GM18508 (cell line): ENCODE results near the gene PKNOX1.
"Not testable (repeated sequence)": the region's sequence is repeated elsewhere in the genome, so short reads cannot be mapped to it uniquely, and the experiment has no call there.

ENCODE experiments used
- ATAC-seq: cut with Tn5 transposase; IDR thresholded peaks from one replicate; pipeline ENCODE4 v1.9.1; 2021; ENCODE audit warnings: moderate number of reproducible peaks; ENCODE audit not compliant: insufficient read depth, unreplicated experiment

PKNOX1 gene

GRCh38 chr21:42981214-42981523 lies 6.8 kb downstream of the PKNOX1 start:
- no peak for ATAC-seq

DNA sequence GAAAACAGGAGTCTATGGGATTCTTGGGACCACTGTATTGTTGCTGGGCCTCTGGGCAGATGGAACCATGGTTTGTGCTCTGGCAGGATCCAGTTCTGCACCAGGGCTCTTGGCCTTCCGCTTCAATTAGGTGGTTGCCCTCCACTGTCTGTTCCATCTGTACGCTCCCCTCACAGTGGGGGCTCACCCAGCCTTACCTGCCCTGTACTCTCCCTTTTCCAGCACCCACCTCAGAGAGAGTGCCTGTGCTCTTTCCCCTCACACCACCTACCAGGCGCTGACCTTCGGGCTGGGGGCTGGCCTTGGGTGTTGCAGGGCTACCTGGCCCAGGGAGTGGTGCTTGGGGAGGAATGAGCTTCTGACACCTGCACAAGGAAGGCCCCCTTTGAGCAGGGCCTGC lies 7.5 kb downstream of the PKNOX1 start:
- no peak for ATAC-seq

DNA sequence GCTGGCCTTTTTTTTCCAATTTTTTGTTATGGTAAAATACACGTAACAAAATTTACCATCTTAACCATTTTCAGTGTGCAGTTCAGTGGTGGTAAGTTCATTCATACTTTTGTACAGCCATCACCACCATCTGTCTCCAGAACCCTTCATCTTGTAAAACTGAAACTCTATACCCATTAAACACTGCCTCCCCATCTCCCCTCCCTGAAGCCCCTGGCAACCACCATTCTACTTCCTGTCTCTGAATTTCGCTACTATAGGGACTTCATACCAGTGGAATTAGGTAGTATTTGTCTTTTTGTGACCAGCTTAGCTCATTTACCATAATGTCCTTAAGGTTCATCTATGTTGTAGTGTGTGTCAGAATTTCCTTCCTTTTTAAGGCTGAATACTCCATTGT lies 8.7 kb downstream of the PKNOX1 start:
- ATAC-seq = no peak

DNA sequence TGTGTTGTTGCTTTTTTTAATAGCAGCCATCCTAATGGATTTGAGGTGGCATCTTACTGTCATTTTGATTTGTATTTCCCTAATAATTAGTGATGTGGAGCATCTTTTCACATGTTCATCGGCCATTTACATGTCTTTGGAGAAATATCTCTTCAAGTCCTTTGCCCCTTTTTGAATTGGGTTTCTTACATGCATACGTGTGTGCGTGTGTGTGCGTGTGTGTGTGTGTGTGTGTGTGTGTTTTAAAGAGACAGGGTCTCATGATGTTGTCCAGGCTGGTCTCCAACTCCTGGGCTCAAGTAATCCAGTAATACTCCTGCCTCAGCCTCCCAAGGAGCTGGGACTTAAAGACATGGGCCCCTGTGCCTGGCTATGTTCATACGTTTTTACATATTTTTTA lies 9.5 kb downstream of the PKNOX1 start:
- no peak for ATAC-seq

- ATAC-seq = no peak
Measured at GRCh38 chr21:42986125-42986783, 11.9 kb downstream of the PKNOX1 start.

- ATAC-seq = no peak
Measured at GRCh38 chr21:42988236-42988965, 14.0 kb downstream of the PKNOX1 start.

GRCh38 chr21:42989370-42989769 lies 15.0 kb downstream of the PKNOX1 start:
- ATAC-seq = not testable (repeated sequence)

DNA sequence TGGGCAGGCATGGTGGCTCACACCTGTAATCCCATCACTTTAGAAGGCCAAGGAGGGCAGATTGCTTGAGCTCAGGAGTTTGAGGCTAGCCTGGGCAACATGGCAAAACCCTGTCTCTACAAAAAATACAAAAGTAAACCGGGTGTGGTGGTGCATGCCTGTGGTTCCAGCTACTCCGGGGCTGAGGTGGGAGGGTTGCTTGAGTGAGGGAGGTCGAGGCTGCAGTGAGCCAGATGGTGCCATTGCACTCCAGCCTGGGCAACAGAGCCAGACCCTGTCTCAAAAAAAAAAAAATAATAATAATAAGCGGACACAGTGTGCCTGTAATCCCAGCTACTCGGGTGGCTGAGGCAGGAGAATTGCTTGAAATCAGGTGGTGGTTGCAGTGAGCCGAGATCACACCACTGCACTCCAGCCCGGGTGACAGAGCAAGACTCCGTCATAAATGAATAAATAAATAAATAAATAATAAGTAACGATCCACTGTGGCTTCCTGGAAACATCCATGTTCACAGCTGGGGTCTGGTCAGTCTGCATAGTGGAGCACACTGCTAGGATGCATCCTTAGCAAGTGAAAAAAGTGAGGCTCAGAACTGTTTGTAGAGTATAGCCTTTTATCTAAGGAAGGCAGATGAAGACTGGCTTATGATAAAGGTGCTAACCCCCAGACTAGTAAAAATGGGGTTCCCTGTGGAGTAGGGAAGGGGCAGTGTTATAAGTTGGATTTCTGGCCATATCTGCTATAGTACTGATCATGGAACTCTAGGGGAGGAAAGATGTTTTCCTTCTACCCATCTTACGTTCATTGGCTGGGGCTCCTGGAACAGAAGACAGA lies 15.7 kb downstream of the PKNOX1 start:
- ATAC-seq = no peak

DNA sequence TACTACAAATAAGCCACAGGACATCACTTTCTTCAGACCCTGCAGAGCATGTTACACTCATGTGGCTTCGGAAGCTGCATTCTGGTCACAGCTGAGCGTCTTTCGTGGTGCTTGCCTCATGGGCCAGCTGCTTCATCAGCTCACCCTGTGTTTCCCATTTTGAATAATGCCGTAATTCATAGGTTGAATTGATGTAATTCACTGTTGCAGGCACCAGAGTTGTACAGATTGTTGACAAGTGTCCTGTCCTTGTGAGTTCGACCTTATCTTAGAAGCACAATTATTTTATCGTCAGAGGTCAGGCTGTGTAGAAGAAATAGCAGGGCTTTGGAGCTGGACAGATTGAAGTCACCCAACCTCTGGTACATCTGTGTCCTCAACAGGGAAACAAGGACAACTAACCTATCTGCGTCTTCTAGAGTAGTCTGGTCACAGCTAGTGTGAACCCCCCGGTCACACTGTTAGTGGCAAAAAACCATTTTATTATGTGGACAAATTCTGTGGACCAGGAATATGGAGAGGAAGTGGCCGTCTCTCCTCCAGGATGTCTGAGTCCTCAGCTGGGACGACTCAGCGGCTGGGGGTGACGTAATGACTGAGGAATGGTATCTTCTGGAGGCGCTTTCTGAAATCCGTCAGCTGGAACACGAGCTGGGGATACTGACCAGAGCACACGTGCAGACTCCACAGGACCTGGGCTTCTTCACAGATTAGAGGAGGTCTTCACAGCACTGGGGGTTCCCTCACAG lies 17.8 kb downstream of the PKNOX1 start:
- no peak for ATAC-seq

DNA sequence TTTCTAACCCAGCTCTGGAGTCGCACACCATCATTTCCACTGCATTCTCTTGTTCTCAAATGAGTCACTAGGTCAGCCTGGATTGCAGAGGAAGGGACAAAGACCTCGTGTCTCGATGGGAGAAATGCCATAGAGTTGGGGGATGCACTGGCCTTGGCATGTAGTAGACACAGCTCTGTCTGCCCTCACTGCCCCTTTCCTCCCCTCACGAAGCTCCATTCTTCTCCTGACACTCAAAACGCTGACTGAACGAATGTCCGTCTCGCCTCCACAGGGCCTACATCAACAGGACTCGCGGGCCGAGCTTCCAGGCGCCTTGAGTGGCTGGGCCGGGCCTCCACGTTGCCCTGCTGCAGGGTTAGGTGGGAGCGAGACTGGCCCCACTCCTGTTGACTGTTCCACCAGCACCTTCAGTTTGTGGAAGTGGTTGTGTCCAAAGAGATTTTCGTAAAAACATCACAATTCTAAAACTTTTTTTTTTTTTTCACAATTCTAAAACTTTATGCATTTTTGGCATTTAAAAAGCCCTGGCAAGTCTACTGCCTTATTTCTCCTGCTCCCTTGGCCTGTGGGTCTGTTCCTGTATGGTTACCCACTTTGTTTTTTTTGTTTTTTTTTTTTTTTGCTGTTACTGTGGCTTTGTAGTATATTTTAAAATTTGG lies 18.8 kb downstream of the PKNOX1 start:
- ATAC-seq = no peak

DNA sequence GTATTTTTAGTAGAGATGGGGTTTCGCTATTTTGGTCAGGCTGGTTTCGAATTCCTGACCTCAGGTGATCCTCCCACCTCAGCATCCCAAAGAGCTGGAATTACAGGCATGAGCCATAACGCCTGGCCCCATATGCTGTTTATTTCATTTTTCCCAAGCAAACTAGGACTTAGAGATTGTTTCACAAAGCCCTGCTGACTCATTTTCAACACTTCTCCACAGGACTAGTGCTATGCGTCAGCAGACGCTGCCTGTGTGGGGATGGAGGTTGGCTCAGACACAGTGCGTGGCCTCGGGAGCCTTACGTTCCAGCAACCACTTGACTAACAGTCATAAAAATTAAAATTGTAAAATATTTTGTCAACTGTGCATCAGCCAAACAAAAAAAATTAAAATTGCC lies 22.7 kb downstream of the PKNOX1 start:
- no peak for ATAC-seq

DNA sequence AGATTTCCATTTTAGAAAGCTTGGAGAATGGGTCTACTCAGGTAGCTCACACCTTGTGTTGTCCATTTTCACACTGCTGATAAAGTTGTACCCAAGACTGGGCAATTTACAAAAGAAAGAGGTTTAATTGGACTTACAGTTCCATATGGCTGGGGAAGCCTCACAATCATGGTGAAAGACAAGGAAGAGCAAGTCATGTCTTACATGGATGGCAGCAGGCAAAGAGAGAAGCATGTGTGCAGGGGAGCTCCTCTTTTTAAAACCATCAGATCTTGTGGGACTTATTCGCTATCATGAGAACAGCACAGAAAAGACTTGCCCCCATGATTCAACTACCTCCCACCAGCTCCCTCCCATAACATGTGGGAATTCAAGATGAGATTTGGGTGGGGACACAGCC lies 23.6 kb downstream of the PKNOX1 start:
- ATAC-seq = not testable (repeated sequence)

GRCh38 chr21:42999152-42999551 lies 24.8 kb downstream of the PKNOX1 start:
- not testable (repeated sequence) for ATAC-seq

DNA sequence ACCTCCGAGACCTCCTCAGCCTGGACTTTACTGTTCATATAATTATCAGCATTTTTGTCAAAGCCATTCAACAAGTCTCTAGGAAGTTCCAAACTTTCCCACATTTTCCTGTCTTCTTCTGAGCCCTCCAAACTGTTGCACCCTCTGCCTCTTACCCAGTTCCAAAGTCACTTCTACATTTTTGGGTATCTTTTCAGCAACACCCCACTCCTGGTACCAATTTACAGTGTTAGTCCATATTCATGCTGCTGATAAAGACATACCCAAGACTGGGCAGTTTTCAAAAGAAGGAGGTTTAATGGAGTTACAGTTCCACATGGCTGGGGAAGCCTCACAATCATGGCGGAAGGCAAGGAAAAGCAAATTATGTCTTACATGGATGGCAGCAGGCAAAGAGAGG lies 25.7 kb downstream of the PKNOX1 start:
- ATAC-seq = not testable (repeated sequence)

GRCh38 chr21:43001316-43001715 lies 27.0 kb downstream of the PKNOX1 start:
- no peak for ATAC-seq

DNA sequence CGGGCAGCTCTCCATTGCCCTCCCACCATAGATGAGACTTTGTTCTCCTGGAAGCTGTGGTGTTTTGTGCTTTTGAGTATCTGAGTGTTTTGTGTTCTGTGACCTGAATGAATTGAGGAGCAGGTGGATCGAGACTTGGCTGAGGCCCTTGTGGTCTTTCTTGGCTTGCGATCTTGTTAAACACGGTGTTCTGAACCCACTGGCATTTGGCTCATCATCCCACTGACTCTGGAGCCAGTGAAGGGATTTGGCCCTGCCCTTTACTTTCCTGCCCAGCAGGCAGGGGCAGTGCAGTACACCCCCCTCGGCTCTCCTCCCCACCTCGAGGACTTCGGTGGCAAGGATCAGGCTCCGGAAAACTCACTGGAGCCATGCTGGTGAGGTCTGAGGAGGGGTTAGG lies 30.6 kb downstream of the PKNOX1 start:
- ATAC-seq = no peak

DNA sequence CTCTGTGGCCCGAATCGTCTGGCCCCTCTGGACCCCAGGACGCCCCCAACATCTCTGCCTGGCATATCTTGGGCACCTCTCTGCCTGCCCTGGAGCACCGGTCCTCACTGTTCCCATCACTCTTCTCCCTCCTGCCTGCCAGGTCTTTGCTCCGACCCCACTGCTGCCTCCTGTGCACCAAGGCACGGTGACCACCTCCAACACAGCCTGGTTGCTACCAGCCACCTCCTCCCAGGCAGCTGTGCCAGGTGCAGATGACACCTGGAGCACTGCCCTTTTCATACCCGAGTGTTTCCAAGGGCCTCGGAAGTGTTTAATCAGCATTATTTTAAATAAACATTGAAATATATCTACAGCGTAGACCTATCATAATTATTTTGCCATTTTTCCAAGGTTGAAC lies 31.3 kb downstream of the PKNOX1 start:
- no peak for ATAC-seq

- not testable (repeated sequence) for ATAC-seq
Measured at GRCh38 chr21:43006051-43006873, 31.9 kb downstream of the PKNOX1 start.

GRCh38 chr21:43006874-43007208 lies 32.5 kb downstream of the PKNOX1 start:
- ATAC-seq = no peak
